Head of caudate nucleus (tissue), 42 donors: ENCODE data around the gene FAM110A.
A peak's percentile ranks its signal among the peaks of the same experiment; 100 is the strongest.

ENCODE experiments used
- DNase-seq, 42 donors: peaks; one replicate each; pipeline versions ENCODE4 v3.0.0 to v3.0.0-alpha.2; 2020 to 2021; ENCODE audit warnings: mixed read lengths in 7 of 42
- intact Hi-C: fragments of 100-400 bp; cut with DNase I; formaldehyde crosslinking; loops from one replicate; pipeline ENCODE4 v1.15.0; 2022

FAM110A gene

GRCh38 chr20:859751-860231 lies 26.3 kb downstream of the FAM110A start:
- no peak for DNase-seq
- intact Hi-C loops, result no loop called here

- no peak for DNase-seq
- intact Hi-C loops, result no loop called here
Observed at GRCh38 chr20:860891-861290, 27.4 kb downstream of the FAM110A start.

- no peak for DNase-seq
- intact Hi-C loops, result no loop called here
Observed at GRCh38 chr20:865440-865839, 31.9 kb downstream of the FAM110A start.

- intact Hi-C loops, result no loop called here
Observed at GRCh38 chr20:868279-868678, 34.8 kb downstream of the FAM110A start.

GRCh38 chr20:869606-870005 lies 36.1 kb downstream of the FAM110A start:
- intact Hi-C loops, result no loop called here

More at GRCh38 chr20:868279-868678, 34.8 kb downstream of the FAM110A start:
- peak in 27 of 42 donors; percentile 15 to 77 (median 44) for DNase-seq

GRCh38 chr20:870758-871157 lies 37.2 kb downstream of the FAM110A start:
- DNase-seq, result no peak
- intact Hi-C loops, result no loop called here

More at GRCh38 chr20:869606-870005, 36.1 kb downstream of the FAM110A start:
- DNase-seq, result no peak

- intact Hi-C loops, result no loop called here
- no peak for DNase-seq
Observed at GRCh38 chr20:871436-871835, 37.9 kb downstream of the FAM110A start.

- DNase-seq, result no peak
- intact Hi-C loops, result no loop called here
Observed at GRCh38 chr20:871948-872347, 38.4 kb downstream of the FAM110A start.

- intact Hi-C loops, result no loop called here
- no peak for DNase-seq
Observed at GRCh38 chr20:872855-873520, 39.5 kb downstream of the FAM110A start.

GRCh38 chr20:873875-874607 lies 40.5 kb downstream of the FAM110A start:
- DNase-seq, result no peak

GRCh38 chr20:875115-875514 lies 41.6 kb downstream of the FAM110A start:
- DNase-seq, result no peak
- intact Hi-C loops, result no loop called here

More at GRCh38 chr20:873875-874607, 40.5 kb downstream of the FAM110A start:
- intact Hi-C loops, result no loop called here

- DNase-seq, result no peak
- intact Hi-C loops, result no loop called here
Observed at GRCh38 chr20:877814-878213, 44.3 kb downstream of the FAM110A start.

GRCh38 chr20:878511-879307 lies 45.2 kb downstream of the FAM110A start:
- intact Hi-C loops, result no loop called here
- no peak for DNase-seq

- intact Hi-C loops, result no loop called here
Observed at GRCh38 chr20:879626-880025, 46.1 kb downstream of the FAM110A start.

GRCh38 chr20:881051-881782 lies 47.7 kb downstream of the FAM110A start:
- intact Hi-C loops, result no loop called here
- DNase-seq, result no peak

More at GRCh38 chr20:879626-880025, 46.1 kb downstream of the FAM110A start:
- DNase-seq, result no peak

- intact Hi-C loops, result no loop called here
- DNase-seq, result no peak
Observed at GRCh38 chr20:881783-882144, 48.2 kb downstream of the FAM110A start.

GRCh38 chr20:884983-885952 lies 51.8 kb downstream of the FAM110A start:
- intact Hi-C loops, result no loop called here
- DNase-seq, result peak in 23 of 42 donors; percentile 5 to 62 (median 30)

GRCh38 chr20:887137-887536 lies 53.6 kb downstream of the FAM110A start:
- intact Hi-C loops, result no loop called here
- DNase-seq, result no peak
